IMR-90 (cell line): Measurements from ENCODE around the gene ANKRD44. TPM values are rescaled to one million over a fixed set of nuclear protein-coding genes. Genes with fewer than 3 reads are reported as not detected.

Experiments
- ATAC-seq: fragments of 200-7000 bp; cut with Tn5 transposase; 2 replicates; pipeline ENCODE4 v1.9.1; 2020; ENCODE audit warnings: low read depth, mild to moderate bottlenecking, moderate library complexity
- BruUV-seq: library from RNA; stranded (reverse); fragments of 400-500 nt; replicated peaks from 2 replicates; lab custom pipeline; 2021; lab: Mats Ljungman, UMichigan
- CTCF ChIA-PET: fragments of 300-600 bp; formaldehyde crosslinking; extraction: SDS; loops from one replicate; lab custom pipeline; 2021; ENCODE audit warnings: antibody characterized with exemption; lab: Yijun Ruan, JAX
- POLR2A ChIA-PET: fragments of 300-600 bp; sonication (Branson Sonifier 250); formaldehyde crosslinking; loops from one replicate; lab custom pipeline; 2022; ENCODE audit warnings: antibody characterized with exemption; ENCODE audit not compliant: unreplicated experiment; lab: Charles Lee
- DNase-seq: peaks from one replicate; pipeline ENCODE4 v3.0.0; 2013
- H2AFZ ChIP-seq: replicated peaks from 2 replicates; pipeline ENCODE3; 2013; ENCODE audit warnings: low read length, mild to moderate bottlenecking; ENCODE audit not compliant: poor library complexity
- H2AK5ac ChIP-seq: 2 replicates; pipeline ENCODE4 v1.6.1; 2013; ENCODE audit warnings: low read depth, low read length, inconsistent platforms
- H2AK9ac ChIP-seq: replicated peaks from 2 replicates; pipeline ENCODE3; 2013; ENCODE audit warnings: mild to moderate bottlenecking, low read depth, low read length, moderate library complexity; ENCODE audit not compliant: poor library complexity
- H2BK120ac ChIP-seq: 2 replicates; pipeline ENCODE4 v1.6.1; 2013; ENCODE audit warnings: low read depth, low read length, inconsistent platforms
- H2BK15ac ChIP-seq: 3 replicates; pipeline ENCODE4 v1.6.1; 2013; ENCODE audit warnings: low read depth, low read length, inconsistent platforms
- H2BK20ac ChIP-seq: 2 replicates; pipeline ENCODE4 v1.6.1; 2013; ENCODE audit warnings: low read depth, mild to moderate bottlenecking, inconsistent platforms, low read length, moderate library complexity
- H2BK5ac ChIP-seq: 2 replicates; pipeline ENCODE4 v1.6.1; 2013; ENCODE audit warnings: mild to moderate bottlenecking, low read depth, low read length, inconsistent platforms; ENCODE audit not compliant: poor library complexity, severe bottlenecking
- H3K14ac ChIP-seq: replicated peaks from 2 replicates; pipeline ENCODE4 v1.6.1; 2013; ENCODE audit warnings: low read depth, low read length, inconsistent platforms
- H3K18ac ChIP-seq: 2 replicates; pipeline ENCODE4 v1.6.1; 2013; ENCODE audit warnings: low read depth, low read length, control low read depth
- H3K23ac ChIP-seq: 2 replicates; pipeline ENCODE4 v1.6.1; 2013; ENCODE audit warnings: low read depth, low read length, inconsistent platforms
- H3K27ac ChIP-seq: 2 replicates; pipeline ENCODE4 v1.5.1; 2013; ENCODE audit warnings: mild to moderate bottlenecking, control low read depth, low read length; ENCODE audit not compliant: insufficient read depth
- H3K27me3 ChIP-seq: 2 replicates; pipeline ENCODE4 v1.6.1; 2013; ENCODE audit warnings: low read length; ENCODE audit not compliant: control insufficient read depth, insufficient read depth
- H3K36me3 ChIP-seq: 2 replicates; pipeline ENCODE4 v1.6.1; 2013; ENCODE audit warnings: low read length, mixed read lengths; ENCODE audit not compliant: control insufficient read depth, insufficient read depth
- H3K4ac ChIP-seq: 2 replicates; pipeline ENCODE4 v1.6.1; 2013; ENCODE audit warnings: low read depth, low read length, inconsistent platforms
- H3K4me1 ChIP-seq: 2 replicates; pipeline ENCODE4 v1.6.1; 2013; ENCODE audit warnings: low read length, mixed read lengths; ENCODE audit not compliant: control insufficient read depth, insufficient read depth
- H3K4me2 ChIP-seq: 2 replicates; pipeline ENCODE4 v1.6.1; 2013; ENCODE audit warnings: low read depth, mild to moderate bottlenecking, control low read depth, low read length, moderate library complexity
- H3K4me3 ChIP-seq: 2 replicates; pipeline ENCODE4 v1.5.1; 2013; ENCODE audit warnings: low read depth, mild to moderate bottlenecking, control low read depth, low read length, moderate library complexity; ENCODE audit not compliant: insufficient read depth
- H3K56ac ChIP-seq: 2 replicates; pipeline ENCODE4 v1.6.1; 2013; ENCODE audit warnings: low read length, inconsistent platforms; ENCODE audit not compliant: insufficient read depth; ENCODE audit errors: extremely low read depth
- H3K79me1 ChIP-seq, 2 experiments: 2 replicates each; pipeline ENCODE4 v1.6.1; 2013; ENCODE audit warnings: low read length in 2 of 2, inconsistent platforms in 1 of 2, low read depth in 1 of 2
- H3K9ac ChIP-seq: 2 replicates; pipeline ENCODE4 v1.6.1; 2013; ENCODE audit warnings: low read depth, low read length, control low read depth
- H3K9me1 ChIP-seq: 2 replicates; pipeline ENCODE4 v1.6.1; 2013; ENCODE audit warnings: low read length, inconsistent platforms; ENCODE audit not compliant: insufficient read depth
- H3K9me3 ChIP-seq: 2 replicates; pipeline ENCODE4 v1.6.1; 2013; ENCODE audit warnings: low read length; ENCODE audit not compliant: control insufficient read depth, insufficient read depth
- H4K20me1 ChIP-seq: 2 replicates; pipeline ENCODE4 v1.6.1; 2013; ENCODE audit warnings: low read length, inconsistent platforms; ENCODE audit not compliant: insufficient read depth
- H4K5ac ChIP-seq: 2 replicates; pipeline ENCODE4 v1.6.1; 2013; ENCODE audit warnings: mild to moderate bottlenecking, low read depth, low read length, control low read depth
- H4K8ac ChIP-seq, 2 experiments: 2 replicates each; pipeline ENCODE4 v1.6.1; 2013; ENCODE audit warnings: low read depth in 2 of 2, low read length in 2 of 2, control low read depth in 1 of 2, inconsistent platforms in 1 of 2
- H4K91ac ChIP-seq: 2 replicates; pipeline ENCODE4 v1.6.1; 2013; ENCODE audit warnings: low read depth, low read length, inconsistent platforms; ENCODE audit not compliant: insufficient read depth
- CHD1 ChIP-seq: IDR thresholded peaks from 2 replicates; pipeline ENCODE4 v1.6.1; 2012; ENCODE audit warnings: low read depth, low read length, improper control_type of control experiment
- MXI1 ChIP-seq: IDR thresholded peaks from 2 replicates; pipeline ENCODE4 v1.6.1; 2012; ENCODE audit warnings: low read depth, mild to moderate bottlenecking, low read length, moderate library complexity, borderline replicate concordance
- RAD21 ChIP-seq: IDR thresholded peaks from 2 replicates; pipeline ENCODE4 v1.6.1; 2012; ENCODE audit warnings: low read length, improper control_type of control experiment
- SMC3 ChIP-seq: fragments of 150-350 bp; IDR thresholded peaks from 2 replicates; pipeline ENCODE4 v1.6.1; 2016; ENCODE audit warnings: low read depth, mild to moderate bottlenecking, antibody characterized with exemption, low read length, moderate library complexity
- WGBS, 2 experiments: methylation state at CpG; one replicate each; pipeline versions ENCODE4 v1.1.5 to v1.1.7; 2013; ENCODE audit warnings: missing lambda C conversion rate in 2 of 2; ENCODE audit not compliant: insufficient read length in 1 of 2; ENCODE audit errors: extremely low coverage in 2 of 2; 5-methylcytosine and 5-hydroxymethylcytosine counted together
- dilution Hi-C: fragments of 300-500 bp; cut with HindIII; formaldehyde crosslinking; loops from one replicate; pipeline ENCODE4 v1.14.3; 2018; ENCODE audit warnings: low sequenced_read_pairs; ENCODE audit not compliant: unreplicated experiment
- in situ Hi-C: fragments of 300-500 bp; cut with MboI; formaldehyde crosslinking; loops from 3 replicates; pipeline ENCODE4 v1.14.3; 2019; ENCODE audit warnings: low sequenced_read_pairs, inconsistent platforms, mixed read lengths
- intact Hi-C: fragments of 100-400 bp; cut with micrococcal nuclease; formaldehyde crosslinking; loops from 2 replicates; pipeline ENCODE4 v1.10.0; 2022
- polyA plus RNA-seq, 3 experiments: library from polyadenylated mRNA; depleted of rRNA; stranded (reverse); fragments of >200 nt; gene quantifications; 2 replicates each; pipeline ENCODE4 v1.2.3, GENCODE V29; 2012; ENCODE audit warnings: low replicate concordance in 1 of 3
- total RNA-seq: library from RNA; depleted of rRNA; stranded (reverse); fragments of >200 nt; gene quantifications from 2 replicates; pipeline ENCODE4 v1.2.3, GENCODE V29; 2012
- TF ChIP-seq, protein P1 (sequence below): conservative IDR thresholded peaks from 2 replicates; pipeline ENCODE4 v1.5.1; 2012; ENCODE audit warnings: mild to moderate bottlenecking, low read depth, low read length, improper control_type of control experiment

Gene ANKRD44
- total and polyA plus RNA-seq, 2 of the 4 experiments (the other 2 are of a cell fraction), result 5.2 to 15.6 TPM

DNA sequence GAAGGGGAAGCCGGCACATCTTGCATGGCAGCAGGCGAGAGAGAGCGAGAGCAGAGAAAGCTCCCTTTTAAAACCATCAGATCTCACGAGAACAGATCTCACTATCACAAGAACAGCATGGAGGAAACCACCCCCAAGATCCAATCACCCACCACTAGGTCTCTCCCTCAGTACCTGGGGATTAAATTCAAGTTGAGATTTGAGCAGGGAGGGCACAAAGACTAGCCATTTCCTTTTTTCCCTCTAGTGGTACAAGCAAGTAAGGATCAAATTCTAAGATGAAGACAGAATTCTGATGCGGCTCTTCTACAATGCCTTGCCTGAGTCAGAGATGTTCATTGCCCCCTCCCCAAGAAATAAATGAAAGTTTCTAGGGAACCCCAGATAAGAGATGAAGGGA is 45.6 kb upstream of the ANKRD44 start:
- in situ Hi-C loops (no loop called here), intact Hi-C loops (loop anchor here (5.0 kb wide), 1 partner anchor 159 kb away; no protein-coding TSS in a partner anchor), dilution Hi-C loops (no loop called here)
- no peaks in the 10 kb centered on the region for H3K79me1 ChIP-seq
- H3K9me3 ChIP-seq, result no peaks in the 10 kb centered on the region
- H3K4ac ChIP-seq, result no peak overlapping the region
- H3K4me3 ChIP-seq, result no peak overlapping the region
- no peak overlapping the region for H3K14ac ChIP-seq
- no peak overlapping the region for H2BK20ac ChIP-seq
- no peaks in the 10 kb centered on the region for H3K27me3 ChIP-seq
- H3K56ac ChIP-seq, result no peak overlapping the region
- TF ChIP-seq RAD21 (peak; percentile 36), SMC3 (peak; percentile 17; the same call in 1 of the 2 replicates), CHD1 (no peak), MXI1 (no peak)
- TF ChIP-seq, protein P1, sequence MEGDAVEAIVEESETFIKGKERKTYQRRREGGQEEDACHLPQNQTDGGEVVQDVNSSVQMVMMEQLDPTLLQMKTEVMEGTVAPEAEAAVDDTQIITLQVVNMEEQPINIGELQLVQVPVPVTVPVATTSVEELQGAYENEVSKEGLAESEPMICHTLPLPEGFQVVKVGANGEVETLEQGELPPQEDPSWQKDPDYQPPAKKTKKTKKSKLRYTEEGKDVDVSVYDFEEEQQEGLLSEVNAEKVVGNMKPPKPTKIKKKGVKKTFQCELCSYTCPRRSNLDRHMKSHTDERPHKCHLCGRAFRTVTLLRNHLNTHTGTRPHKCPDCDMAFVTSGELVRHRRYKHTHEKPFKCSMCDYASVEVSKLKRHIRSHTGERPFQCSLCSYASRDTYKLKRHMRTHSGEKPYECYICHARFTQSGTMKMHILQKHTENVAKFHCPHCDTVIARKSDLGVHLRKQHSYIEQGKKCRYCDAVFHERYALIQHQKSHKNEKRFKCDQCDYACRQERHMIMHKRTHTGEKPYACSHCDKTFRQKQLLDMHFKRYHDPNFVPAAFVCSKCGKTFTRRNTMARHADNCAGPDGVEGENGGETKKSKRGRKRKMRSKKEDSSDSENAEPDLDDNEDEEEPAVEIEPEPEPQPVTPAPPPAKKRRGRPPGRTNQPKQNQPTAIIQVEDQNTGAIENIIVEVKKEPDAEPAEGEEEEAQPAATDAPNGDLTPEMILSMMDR, result peak; percentile 29
- H2BK15ac ChIP-seq, result no peak overlapping the region
- no peak overlapping the region for H3K18ac ChIP-seq
- peak overlapping the region; percentile 59 for H2AFZ ChIP-seq
- no peaks in the 10 kb centered on the region for H3K4me1 ChIP-seq
- H4K91ac ChIP-seq, result no peak overlapping the region
- no peak overlapping the region for H3K23ac ChIP-seq
- DNase-seq (no peak), ATAC-seq (peak; percentile 27; the same call in 1 of the 2 replicates)
- H2BK120ac ChIP-seq, result no peak overlapping the region
- H3K9ac ChIP-seq, result no peak overlapping the region
- no peaks in the 10 kb centered on the region for H3K36me3 ChIP-seq
- H4K8ac ChIP-seq, result no peak overlapping the region
- no peak overlapping the region for H2AK9ac ChIP-seq
- no peak overlapping the region for H2BK5ac ChIP-seq
- H4K20me1 ChIP-seq, result no peaks in the 10 kb centered on the region
- ChIA-PET POLR2A (no interaction called here), CTCF (no interaction called here)
- no peaks in the 10 kb centered on the region for H3K9me1 ChIP-seq
- H2AK5ac ChIP-seq, result no peak overlapping the region
- H3K4me2 ChIP-seq, result no peak overlapping the region
- no peak overlapping the region for H4K5ac ChIP-seq
- BruUV-seq, result no TSS peak
- WGBS, 2 experiments, result no CpG with 5 or more reads among the region's 5 CpGs
- H3K27ac ChIP-seq, result no peak overlapping the region
